GM12878 (cell line): Measurements from ENCODE around the gene OTX2. TPM values are rescaled to one million over a fixed set of nuclear protein-coding genes. Genes with fewer than 3 reads are reported as not detected.

Source experiments
- ATAC-seq: fragments of 200-7000 bp; cut with Tn5 transposase; 3 replicates; pipeline ENCODE4 v1.9.1; 2020; ENCODE audit warnings: mild to moderate bottlenecking, moderate library complexity
- BruUV-seq: library from RNA; stranded (reverse); fragments of 400-500 nt; replicated peaks from 2 replicates; lab custom pipeline; 2021; lab: Mats Ljungman, UMichigan
- CTCF ChIA-PET: fragments of 300-600 bp; sonication (Branson Sonifier 250); formaldehyde crosslinking; extraction: SDS; loops from one replicate; lab custom pipeline; 2021; ENCODE audit warnings: inconsistent platforms; lab: Yijun Ruan, JAX
- POLR2A ChIA-PET: fragments of 350-600 bp; formaldehyde crosslinking; extraction: SDS; loops from one replicate; lab custom pipeline; 2021; ENCODE audit warnings: inconsistent platforms; lab: Charles Lee
- RAD21 ChIA-PET: fragments of 300-600 bp; sonication (Branson Sonifier 250); formaldehyde crosslinking; loops from one replicate; lab custom pipeline; 2023; ENCODE audit warnings: antibody characterized with exemption; ENCODE audit not compliant: unreplicated experiment; lab: Charles Lee
- SMC1A ChIA-PET: fragments of 300-600 bp; sonication (Branson Sonifier 250); formaldehyde crosslinking; loops from one replicate; lab custom pipeline; 2023; ENCODE audit not compliant: unreplicated experiment, uncharacterized antibody; lab: Charles Lee
- DNase-seq: peaks from one replicate; pipeline ENCODE4 v3.0.0-alpha.2; 2011; ENCODE audit warnings: low read depth, low spot score
- FAIRE-seq: peaks from 3 replicates; lab custom pipeline; 2011; peaks lifted over from hg19 to GRCh38; lab: Jason Lieb, UNC
- H2AFZ ChIP-seq: 2 replicates; pipeline ENCODE4 v1.6.0; 2011; ENCODE audit warnings: low read depth, low read length, control low read depth; ENCODE audit not compliant: control insufficient read depth
- H3K27ac ChIP-seq: 2 replicates; pipeline ENCODE4 v1.5.1; 2011; ENCODE audit warnings: control low read depth; ENCODE audit not compliant: control insufficient read depth, insufficient read depth
- H3K27me3 ChIP-seq, 2 experiments: replicated peaks in 1 of 2; 2 replicates each; pipeline versions ENCODE4 v1.6.0 to v1.6.1; 2011; ENCODE audit warnings: low read length in 1 of 2; ENCODE audit not compliant: control insufficient read depth in 2 of 2, insufficient read depth in 2 of 2
- H3K36me3 ChIP-seq, 2 experiments: 2 replicates each; pipeline ENCODE4 v1.5.1; 2011; ENCODE audit warnings: low read length in 1 of 2; ENCODE audit not compliant: control insufficient read depth in 2 of 2, insufficient read depth in 2 of 2
- H3K4me1 ChIP-seq: 2 replicates; pipeline ENCODE4 v1.6.1; 2011; ENCODE audit warnings: mild to moderate bottlenecking, low read length, moderate library complexity, mixed read lengths; ENCODE audit not compliant: control insufficient read depth, insufficient read depth
- H3K4me2 ChIP-seq: 2 replicates; pipeline ENCODE4 v1.6.0; 2011; ENCODE audit warnings: control low read depth; ENCODE audit not compliant: control insufficient read depth, insufficient read depth
- H3K4me3 ChIP-seq: fragments of 200-600 bp; sonication (generic); 2 replicates; pipeline ENCODE4 v1.5.1; 2016
- H3K79me2 ChIP-seq: 2 replicates; pipeline ENCODE4 v1.6.0; 2011; ENCODE audit warnings: low read length; ENCODE audit not compliant: control insufficient read depth, insufficient read depth
- H3K9ac ChIP-seq: 2 replicates; pipeline ENCODE4 v1.8.0; 2011; ENCODE audit warnings: low read length, control low read depth, mixed read lengths; ENCODE audit not compliant: control insufficient read depth, insufficient read depth
- H3K9me3 ChIP-seq: replicated peaks from 3 replicates; pipeline ENCODE4 v1.5.1; 2011; ENCODE audit warnings: mild to moderate bottlenecking, low read length; ENCODE audit not compliant: control insufficient read depth, insufficient read depth
- H4K20me1 ChIP-seq: 2 replicates; pipeline ENCODE4 v1.6.0; 2011; ENCODE audit not compliant: control insufficient read depth, insufficient read depth
- CHD4 ChIP-seq: fragments of 200-600 bp; sonication (generic); IDR thresholded peaks from 2 replicates; pipeline ENCODE4 v1.6.1; 2016; ENCODE audit warnings: mild to moderate bottlenecking
- ESRRA ChIP-seq: IDR thresholded peaks from 2 replicates; pipeline ENCODE4 v1.6.1; 2012; ENCODE audit warnings: mild to moderate bottlenecking, low read length, improper control_type of control experiment
- FOXM1 ChIP-seq: IDR thresholded peaks from 2 replicates; pipeline ENCODE4 v1.6.1; 2012; ENCODE audit warnings: low read depth, mild to moderate bottlenecking, inconsistent platforms, low read length, moderate library complexity
- IRF4 ChIP-seq: IDR thresholded peaks from 2 replicates; pipeline ENCODE4 v1.6.1; 2011; ENCODE audit warnings: low read depth, low read length
- NBN ChIP-seq: fragments of 450-650 bp; IDR thresholded peaks from 2 replicates; pipeline ENCODE4 v1.6.1; 2016
- TARDBP ChIP-seq: IDR thresholded peaks from 2 replicates; pipeline ENCODE4 v1.6.1; 2016; ENCODE audit warnings: borderline replicate concordance
- ZNF384 ChIP-seq: IDR thresholded peaks from 2 replicates; pipeline ENCODE4 v1.6.1; 2012; ENCODE audit warnings: low read depth, mild to moderate bottlenecking, low read length, improper control_type of control experiment, borderline replicate concordance
- WGBS: methylation state at CpG from one replicate; pipeline ENCODE4 v1.1.6; 2016; ENCODE audit warnings: low lambda C conversion rate; ENCODE audit not compliant: insufficient replicate concordance, insufficient coverage; ENCODE audit errors: missing lambda C conversion rate; 5-methylcytosine and 5-hydroxymethylcytosine counted together
- in situ Hi-C: fragments of 300-500 bp; cut with MboI; formaldehyde crosslinking; loops from 9 replicates; pipeline ENCODE4 v1.14.3; 2018; ENCODE audit warnings: mixed read lengths
- intact Hi-C: fragments of 100-400 bp; cut with micrococcal nuclease; formaldehyde crosslinking; loops from one replicate; pipeline ENCODE4 v1.14.2; 2022; ENCODE audit not compliant: unreplicated experiment
- polyA plus RNA-seq, 11 experiments: library from polyadenylated mRNA; depleted of rRNA in 4 of 11; unstranded in 6 of 11; stranded (reverse) in 5 of 11; fragments of >200 nt; fragmentation: Nextera tagmentation in 4 of 11; fragmentation: Illumina TruSeq in 1 of 11; extraction: Ambion mirVana in 4 of 11; extraction: Trizol in 1 of 11; gene quantifications; 1 replicate in 1 of 11; 2 replicates in 10 of 11; pipeline versions ENCODE4 v1.2.1 to v1.2.3, GENCODE V29; 2011 to 2016; ENCODE audit warnings: inconsistent platforms in 2 of 11, missing spikeins in 2 of 11, low read depth in 1 of 11
- total RNA-seq, 4 experiments: library from RNA; depleted of rRNA in 3 of 4; stranded (reverse); fragments of >200 nt in 3 of 4; fragmentation: Illumina TruSeq in 1 of 4; extraction: Trizol in 1 of 4; gene quantifications; 2 replicates each; pipeline versions ENCODE4 v1.2.1 to v1.2.3, GENCODE V29; 2013 to 2021

OTX2 gene
- total and polyA plus RNA-seq, 10 of the 15 experiments (the other 5 are each of a cell fraction or from before 2014, with no cell fraction given): not detected

- TF ChIP-seq NBN: no peak
- no peak for DNase-seq
- no peaks in the 10 kb centered on the region for H3K36me3 ChIP-seq
- no peak overlapping the region for H3K9ac ChIP-seq
- H3K4me3 ChIP-seq: no peak overlapping the region
- no peak overlapping the region for H3K4me2 ChIP-seq
- H3K9me3 ChIP-seq: no peaks in the 10 kb centered on the region; the same call in 2 of the 3 replicates
- intact Hi-C loops: no loop called here
- no peak for FAIRE-seq
- WGBS: 40% methylated on average over 12 of the region's 17 CpGs
- H2AFZ ChIP-seq: no peak overlapping the region
- ChIA-PET RAD21 (no interaction called here), CTCF (no interaction called here), SMC1A (no interaction called here), POLR2A (no interaction called here)
- no peaks in the 10 kb centered on the region for H3K4me1 ChIP-seq
- H4K20me1 ChIP-seq: no peaks in the 10 kb centered on the region
- no peaks in the 10 kb centered on the region for H3K79me2 ChIP-seq
- H3K27me3 ChIP-seq: peaks cover 8 to 18% of the 10 kb centered on the region in 2 experiments
- no peak overlapping the region for H3K27ac ChIP-seq
- no peak for ATAC-seq
- in situ Hi-C loops: no loop called here
- BruUV-seq: no TSS peak
Measured at GRCh38 chr14:56795284-56795622, 15.0 kb downstream of the OTX2 start.

DNA sequence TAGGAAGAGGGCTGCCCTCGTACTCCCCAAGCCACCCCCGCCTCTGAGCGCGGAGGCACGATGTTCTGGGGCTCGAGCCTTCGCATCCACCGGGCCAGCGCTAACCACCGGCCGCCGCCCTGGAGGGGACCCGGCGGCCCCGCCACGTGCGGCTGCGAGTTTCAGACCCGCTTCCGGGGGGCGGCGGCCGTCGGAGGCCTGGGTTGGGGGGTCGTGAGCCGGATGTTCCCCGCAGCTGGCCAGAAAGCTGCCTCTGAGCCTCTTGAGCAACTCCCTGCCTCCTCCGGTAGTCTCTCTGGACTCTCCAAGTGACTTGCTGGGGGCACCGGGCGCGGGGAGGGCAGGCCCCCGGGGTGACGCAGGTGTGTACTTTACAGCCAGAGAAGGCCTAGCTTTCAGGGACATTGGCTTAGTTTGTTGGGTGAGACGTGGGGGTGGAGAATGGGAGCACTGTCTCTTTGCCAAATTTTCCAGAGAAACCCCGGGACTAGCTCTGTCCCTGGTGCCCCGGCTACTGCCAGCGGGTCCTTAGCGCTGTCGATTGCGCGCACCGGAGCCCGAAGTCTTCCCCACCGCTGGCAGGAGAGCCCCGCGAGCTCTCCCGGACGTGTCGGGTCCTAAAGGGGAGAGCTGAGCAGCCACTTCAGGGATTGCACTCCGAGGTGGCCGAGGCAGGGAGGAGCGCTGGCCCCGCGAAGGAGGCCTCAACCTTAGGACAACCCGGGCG lies 15.6 kb downstream of the OTX2 start:
- Histone ChIP-seq H3K4me1 (no peaks in the 10 kb centered on the region), H3K27me3 (peaks cover 8 to 18% of the 10 kb centered on the region in 2 experiments), H3K4me2 (no peak overlapping the region), H3K9me3 (no peaks in the 10 kb centered on the region; the same call in 2 of the 3 replicates), H3K79me2 (no peaks in the 10 kb centered on the region), H3K27ac (no peak overlapping the region)
- BruUV-seq: no TSS peak
- no peak for DNase-seq
- TF ChIP-seq ZNF384 (no peak), CHD4 (no peak), IRF4 (no peak), TARDBP (no peak), FOXM1 (no peak), ESRRA (no peak)
- TF ChIP-seq, all 136 proteins: peak for 0
- CTCF ChIA-PET: no interaction called here
- intact Hi-C loops (no loop called here), in situ Hi-C loops (no loop called here)
- no peak overlapping the region for H2AFZ ChIP-seq
- no peaks in the 10 kb centered on the region for H4K20me1 ChIP-seq
- FAIRE-seq: no peak
- RAD21 ChIA-PET: no interaction called here
- POLR2A ChIA-PET: no interaction called here
- 59% methylated on average over 40 of the region's 56 CpGs for WGBS
- H3K36me3 ChIP-seq: no peaks in the 10 kb centered on the region
- SMC1A ChIA-PET: no interaction called here
- ATAC-seq: no peak
- no peak overlapping the region for H3K4me3 ChIP-seq
- no peak overlapping the region for H3K9ac ChIP-seq
